MG63 (cell line): ENCODE data around the gene SLC30A1. TPM values are rescaled to one million over a fixed set of nuclear protein-coding genes. Genes with fewer than 3 reads are reported as not detected.

ENCODE experiments used
- total RNA-seq: library from RNA; depleted of rRNA; stranded (reverse); fragments of >200 nt; shearing (Covaris generic); gene quantifications from 2 replicates; pipeline ENCODE4 v1.2.3, GENCODE V29; 2014; ENCODE audit warnings: low replicate concordance; rRNA removed

Gene SLC30A1
- total RNA-seq, 1 experiment from 2014 or later, result 45.2 TPM

Other genes with a start within 250 kb of the SLC30A1 start
- gene RD3, start 87.0 kb downstream of the SLC30A1 start, total RNA-seq, result not detected in 2 replicates
- gene NEK2, start 96.5 kb upstream of the SLC30A1 start, total RNA-seq, result 42.1 and 56.8 TPM in 2 replicates